ENCODE measurements around the gene MBLAC1. TPM values are rescaled to one million over a fixed set of nuclear protein-coding genes. Genes with fewer than 3 reads are reported as not detected.

MBLAC1 gene
- total and polyA plus RNA-seq, 9 of the 15 experiments (the other 6 are each of a cell fraction or from before 2014, with no cell fraction given), result 0.03 to 3.1 (median 0.52) TPM

GRCh38 chr7:100130608-100131453, 4.1 kb downstream of the MBLAC1 start (continued):
- TF ChIP-seq BCLAF1 (IDR thresholded peaks at IDR 0.05; ENCODE audit: borderline replicate concordance in 1 of 2, control insufficient read depth in 1 of 2, low read depth in 2 of 2, low read length in 1 of 2) (0 out of 4 replicates have a peak, but pooled peaks of 1 of the 2 experiments have one; percentile 38), ELF2 (CRISPR knock-in tag; IDR thresholded peaks at IDR 0.05) (no peak), USF1 (CRISPR knock-in tag; IDR thresholded peaks at IDR 0.05) (peak; percentile 58), RBM17 (IDR thresholded peaks at IDR 0.05; ENCODE audit: borderline replicate concordance, low read depth, low read length) (no peak), ZBTB5 (IDR thresholded peaks at IDR 0.05) (peak; percentile 65), HES1 (IDR thresholded peaks at IDR 0.05; ENCODE audit: low read depth) (no peak), ZBTB43 (CRISPR knock-in tag; IDR thresholded peaks at IDR 0.05) (no peak), E2F8 (IDR thresholded peaks at IDR 0.05; ENCODE audit: low read depth, partially characterized antibody) (peak; percentile 45), ZNF384 (IDR thresholded peaks at IDR 0.05; ENCODE audit: low read depth, low read length) (no peak), RNF2 (IDR thresholded peaks at IDR 0.05) (no peak), PHF8 (IDR thresholded peaks at IDR 0.05; ENCODE audit: borderline replicate concordance, low read length) (no peak), ZNF830 (CRISPR knock-in tag; IDR thresholded peaks at IDR 0.05) (no peak), CBX1 (IDR thresholded peaks at IDR 0.05; ENCODE audit: low read depth) (no peak), ZNF668 (CRISPR knock-in tag; IDR thresholded peaks at IDR 0.05) (no peak)
